Activated CD4-positive, alpha-beta T cell treated with anti-CD3 and anti-CD28 coated beads, Interleukin-2, amount 10 ng/mL, durations not matched to agents 7 days and 5 days (primary cell): ENCODE measurements around the gene CHRNB4. TPM values are rescaled to one million over a fixed set of nuclear protein-coding genes. Genes with fewer than 3 reads are reported as not detected.

Source experiments
- CTCF ChIA-PET: fragments of 350-600 bp; sonication (Branson Sonifier 250); formaldehyde crosslinking; loops from one replicate; lab custom pipeline; 2021; ENCODE audit warnings: antibody characterized with exemption; lab: Charles Lee
- POLR2A ChIA-PET: fragments of 350-600 bp; sonication (Branson Sonifier 250); formaldehyde crosslinking; loops from one replicate; lab custom pipeline; 2021; ENCODE audit warnings: antibody characterized with exemption; lab: Charles Lee
- DNase-seq: peaks from one replicate; pipeline ENCODE4 v3.0.0-alpha.2; 2020
- H3K27ac Mint-ChIP-seq: one replicate; pipeline ENCODE4 v1.8.0; 2021; ENCODE audit warnings: mild to moderate bottlenecking, moderate library complexity, mixed read lengths
- H3K27me3 Mint-ChIP-seq: one replicate; pipeline ENCODE4 v1.8.0; 2021; ENCODE audit warnings: mixed read lengths
- H3K36me3 Mint-ChIP-seq: one replicate; pipeline ENCODE4 v1.8.0; 2021; ENCODE audit warnings: low read depth, mixed read lengths
- H3K4me1 Mint-ChIP-seq: one replicate; pipeline ENCODE4 v1.8.0; 2021; ENCODE audit warnings: mixed read lengths
- H3K4me3 Mint-ChIP-seq: one replicate; pipeline ENCODE4 v1.8.0; 2021; ENCODE audit warnings: mild to moderate bottlenecking, moderate library complexity, mixed read lengths
- H3K9me3 Mint-ChIP-seq: one replicate; pipeline ENCODE4 v1.8.0; 2021; ENCODE audit warnings: mixed read lengths
- total RNA-seq, 2 experiments: library from RNA; stranded (reverse); gene quantifications; one replicate each; pipeline ENCODE4 v1.2.3, GENCODE V29; 2021

Gene CHRNB4
- total RNA-seq, 2 experiments from 2014 or later: not detected

DNA sequence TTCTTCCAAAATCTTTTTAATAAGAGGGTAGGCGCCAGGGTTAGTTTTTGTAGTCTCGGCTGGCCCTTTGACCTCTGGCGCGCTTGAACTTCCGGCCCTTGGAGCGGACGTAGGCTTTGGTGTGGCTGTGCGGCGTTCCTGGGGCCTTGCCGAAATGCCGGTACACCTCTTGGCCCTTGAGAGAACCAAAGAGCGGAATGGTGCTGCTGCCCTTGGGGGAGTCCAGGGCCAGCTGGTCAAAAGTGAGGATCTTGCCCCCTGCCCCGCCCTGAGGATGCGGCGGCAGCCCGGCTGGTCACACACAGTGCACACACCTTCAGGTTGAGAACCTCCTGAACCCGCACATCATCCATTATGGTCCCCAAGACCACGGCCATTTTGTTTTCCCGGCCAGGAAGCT lies 20.0 kb upstream of the CHRNB4 start:
- CTCF ChIA-PET: no interaction called here
- DNase-seq: no peak
- no peaks in the 10 kb centered on the region for H3K9me3 Mint-ChIP-seq
- H3K4me3 Mint-ChIP-seq: no peak overlapping the region
- no peaks in the 10 kb centered on the region for H3K36me3 Mint-ChIP-seq
- peaks cover under 1% of the 10 kb centered on the region for H3K27me3 Mint-ChIP-seq
- no peaks in the 10 kb centered on the region for H3K4me1 Mint-ChIP-seq
- POLR2A ChIA-PET: no interaction called here
- H3K27ac Mint-ChIP-seq: no peak overlapping the region

DNA sequence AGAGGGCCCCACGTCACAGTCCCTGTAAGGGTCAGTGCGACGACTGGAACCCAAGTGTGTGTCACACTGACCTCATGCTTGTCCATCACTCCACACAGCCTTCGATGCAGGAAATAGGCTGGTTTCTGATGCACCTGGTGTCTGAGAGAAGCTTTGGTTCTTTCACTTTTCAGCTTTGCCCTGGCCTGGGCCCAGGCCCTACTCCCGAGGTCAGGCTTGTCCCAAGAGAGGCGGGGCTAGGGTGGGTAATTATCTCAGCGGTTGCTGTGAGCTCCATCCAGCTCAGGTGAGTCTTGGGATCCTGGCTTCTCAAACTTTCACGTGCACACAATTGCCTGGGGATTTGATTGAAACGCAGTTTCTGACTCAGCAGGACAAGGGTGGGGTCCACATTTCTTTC lies 19.6 kb upstream of the CHRNB4 start:
- CTCF ChIA-PET: no interaction called here
- Mint-ChIP-seq H3K9me3 (no peaks in the 10 kb centered on the region), H3K27me3 (no peaks in the 10 kb centered on the region), H3K4me1 (no peaks in the 10 kb centered on the region), H3K4me3 (no peak overlapping the region), H3K36me3 (no peaks in the 10 kb centered on the region), H3K27ac (no peak overlapping the region)
- DNase-seq: no peak
- POLR2A ChIA-PET: no interaction called here

DNA sequence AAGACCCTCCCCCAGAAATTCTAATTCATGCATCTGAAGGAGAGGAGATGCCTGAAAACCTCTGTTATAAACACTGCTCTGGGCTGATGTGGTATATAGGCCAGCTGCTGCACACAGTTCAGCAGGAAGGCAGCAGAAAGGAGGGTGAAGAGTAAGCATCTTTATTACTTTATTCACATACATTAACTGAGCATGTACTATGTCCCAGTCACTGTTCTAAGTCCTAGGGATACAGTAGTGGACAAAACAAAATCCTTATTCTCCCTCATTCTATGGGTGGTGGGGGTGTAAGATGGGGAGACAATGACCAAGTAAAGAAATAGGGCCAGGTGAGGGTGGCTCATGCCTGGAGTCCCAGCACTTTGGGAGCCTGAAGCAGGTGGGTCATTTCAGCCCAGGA lies 17.8 kb upstream of the CHRNB4 start:
- CTCF ChIA-PET: no interaction called here

DNA sequence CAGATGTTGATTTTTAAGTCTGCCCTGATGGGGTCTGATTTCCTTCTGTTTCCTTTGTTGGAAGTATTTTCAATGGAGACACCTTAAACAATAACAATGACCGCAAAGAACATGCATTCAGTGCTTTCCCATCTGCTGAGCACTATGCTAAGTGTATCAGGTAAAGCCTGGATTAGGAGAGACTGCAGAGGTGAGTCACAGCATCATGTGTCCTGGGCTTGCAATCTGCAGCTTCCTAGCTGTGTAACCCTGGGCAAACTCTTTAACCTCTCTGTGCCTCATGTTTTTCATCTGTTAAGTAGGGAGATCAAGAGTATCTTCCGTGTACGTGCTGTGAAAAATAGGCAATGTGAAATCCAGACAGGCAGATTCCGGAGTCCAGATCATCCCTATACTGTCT lies 13.3 kb upstream of the CHRNB4 start:
- no peak for DNase-seq
- Mint-ChIP-seq H3K27me3 (peaks cover 2% of the 10 kb centered on the region), H3K36me3 (no peaks in the 10 kb centered on the region), H3K4me3 (no peak overlapping the region), H3K4me1 (no peaks in the 10 kb centered on the region), H3K9me3 (no peaks in the 10 kb centered on the region), H3K27ac (no peak overlapping the region)
- ChIA-PET CTCF (interaction anchor here (1.0 kb wide), 1 partner anchor 12 kb away, joined by 3 read pairs; no protein-coding TSS in a partner anchor), POLR2A (no interaction called here)

More for the DNA sequence above, 17.8 kb upstream of the CHRNB4 start:
- H3K4me3 Mint-ChIP-seq: no peak overlapping the region
- peaks cover 2% of the 10 kb centered on the region for H3K27me3 Mint-ChIP-seq
- H3K9me3 Mint-ChIP-seq: no peaks in the 10 kb centered on the region
- no peaks in the 10 kb centered on the region for H3K36me3 Mint-ChIP-seq
- POLR2A ChIA-PET: no interaction called here
- H3K4me1 Mint-ChIP-seq: no peaks in the 10 kb centered on the region
- no peak for DNase-seq
- H3K27ac Mint-ChIP-seq: no peak overlapping the region

DNA sequence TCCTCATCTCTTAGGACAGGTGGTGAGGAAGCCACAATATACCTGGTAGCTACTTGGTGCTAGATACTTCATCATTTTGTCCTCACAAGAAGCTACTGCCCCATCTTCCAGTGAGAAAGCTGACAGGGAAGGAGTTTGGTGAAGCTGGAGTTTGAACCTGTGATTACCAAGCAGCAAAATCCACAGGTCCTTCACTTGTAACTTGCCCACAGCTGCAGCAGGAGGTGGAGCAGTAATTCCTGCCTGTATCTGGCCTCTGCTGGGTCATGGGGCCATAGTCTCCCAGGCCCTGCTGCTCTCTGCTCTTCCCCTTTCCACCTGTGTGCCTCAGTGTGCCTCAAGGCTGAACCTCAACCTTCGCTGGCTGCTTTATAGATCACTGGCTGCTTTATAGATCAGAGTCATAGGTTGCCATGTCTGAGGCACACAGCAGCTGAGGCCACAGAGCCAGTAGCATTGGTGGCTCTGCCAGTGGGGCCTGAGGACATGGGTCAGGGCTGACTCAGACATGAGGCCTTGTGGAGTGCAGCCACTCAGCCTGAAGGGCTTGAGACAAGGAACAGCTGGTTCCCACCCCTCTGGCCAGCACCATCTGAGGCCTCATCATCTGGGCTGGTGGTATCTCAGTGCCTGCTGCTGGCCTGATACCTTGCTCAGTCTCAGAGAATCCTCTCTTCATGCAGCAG lies 11.1 kb upstream of the CHRNB4 start:
- Mint-ChIP-seq H3K27me3 (peaks cover 2% of the 10 kb centered on the region), H3K4me1 (no peaks in the 10 kb centered on the region), H3K9me3 (no peaks in the 10 kb centered on the region), H3K36me3 (no peaks in the 10 kb centered on the region), H3K27ac (no peak overlapping the region), H3K4me3 (no peak overlapping the region)
- ChIA-PET POLR2A (no interaction called here), CTCF (interaction anchor here (0.8 kb wide), 1 partner anchor 22 kb away, joined by 3 read pairs; no protein-coding TSS in a partner anchor)
- DNase-seq: no peak

DNA sequence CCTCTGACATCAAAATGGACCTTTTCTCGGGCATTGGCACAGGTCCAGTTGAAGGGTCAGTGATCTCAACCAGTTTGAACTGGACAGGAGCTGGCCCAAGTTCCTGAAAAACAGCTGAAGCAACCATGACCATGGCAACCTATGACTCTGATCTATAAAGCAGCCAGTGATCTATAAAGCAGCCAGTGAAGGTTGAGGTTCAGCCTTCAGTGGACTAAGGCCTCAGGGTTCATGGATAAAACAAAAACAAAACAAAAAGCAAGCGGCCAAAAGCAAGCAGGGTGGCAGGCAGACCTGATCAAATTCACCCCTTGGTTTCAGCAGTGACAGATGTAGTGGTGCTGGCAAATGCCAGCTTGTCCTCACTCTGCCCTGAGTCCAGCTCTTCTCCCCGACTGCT lies 10.0 kb upstream of the CHRNB4 start:
- Mint-ChIP-seq H3K27me3 (peaks cover 2% of the 10 kb centered on the region), H3K27ac (no peak overlapping the region), H3K4me3 (no peak overlapping the region), H3K36me3 (no peaks in the 10 kb centered on the region), H3K4me1 (no peaks in the 10 kb centered on the region), H3K9me3 (no peaks in the 10 kb centered on the region)
- ChIA-PET POLR2A (no interaction called here), CTCF (no interaction called here)
- no peak for DNase-seq

DNA sequence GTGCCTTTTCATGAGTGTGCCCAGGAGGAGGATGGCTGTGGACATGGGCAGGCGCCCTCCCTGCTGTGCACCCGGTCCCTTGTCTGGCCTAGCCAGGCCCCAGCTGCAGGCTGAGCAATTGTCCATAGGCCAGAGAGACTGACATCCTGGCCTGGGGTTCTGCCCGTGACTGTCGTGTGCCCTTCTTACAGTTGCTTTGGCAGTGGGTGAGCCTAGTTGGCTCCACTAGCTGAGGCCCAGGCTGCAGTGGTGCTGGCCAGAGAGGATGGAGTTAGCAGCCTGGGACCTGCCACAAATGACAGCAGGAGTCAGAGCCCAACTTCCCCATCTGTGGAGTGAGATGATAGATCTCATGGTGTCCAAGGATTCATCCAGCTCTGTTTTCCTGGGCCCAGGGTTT lies 9.0 kb upstream of the CHRNB4 start:
- no peak for DNase-seq
- no peaks in the 10 kb centered on the region for H3K9me3 Mint-ChIP-seq

DNA sequence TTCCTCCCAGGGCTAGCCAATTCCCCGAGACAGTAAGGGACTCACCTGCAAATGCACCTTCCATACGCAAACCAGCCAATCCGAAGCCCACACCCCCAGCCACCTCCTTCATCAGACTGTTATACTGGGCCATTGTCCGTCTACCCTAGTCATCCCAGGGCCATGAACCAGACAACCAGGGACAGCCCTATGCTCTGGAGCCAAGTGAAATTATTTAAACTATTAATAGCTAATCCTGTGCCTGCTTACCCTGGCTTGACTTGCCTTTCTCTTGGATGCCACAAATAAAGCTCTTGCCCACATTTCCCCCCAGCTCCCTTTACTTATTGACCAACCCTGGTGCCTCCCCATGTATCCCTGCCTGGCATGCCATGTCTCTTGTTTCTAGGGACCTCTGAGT lies 4.0 kb upstream of the CHRNB4 start:
- no peaks in the 10 kb centered on the region for H3K36me3 Mint-ChIP-seq
- H3K27ac Mint-ChIP-seq: no peak overlapping the region
- no peak overlapping the region for H3K4me3 Mint-ChIP-seq
- H3K27me3 Mint-ChIP-seq: peaks cover 14% of the 10 kb centered on the region
- no peak for DNase-seq
- H3K4me1 Mint-ChIP-seq: peaks cover 13% of the 10 kb centered on the region
- POLR2A ChIA-PET: no interaction called here
- H3K9me3 Mint-ChIP-seq: no peaks in the 10 kb centered on the region
- CTCF ChIA-PET: no interaction called here

More for the DNA sequence above, 9.0 kb upstream of the CHRNB4 start:
- no peak overlapping the region for H3K27ac Mint-ChIP-seq
- H3K36me3 Mint-ChIP-seq: no peaks in the 10 kb centered on the region
- H3K4me3 Mint-ChIP-seq: no peak overlapping the region
- peaks cover 2% of the 10 kb centered on the region for H3K27me3 Mint-ChIP-seq
- CTCF ChIA-PET: no interaction called here
- POLR2A ChIA-PET: no interaction called here
- no peaks in the 10 kb centered on the region for H3K4me1 Mint-ChIP-seq

DNA sequence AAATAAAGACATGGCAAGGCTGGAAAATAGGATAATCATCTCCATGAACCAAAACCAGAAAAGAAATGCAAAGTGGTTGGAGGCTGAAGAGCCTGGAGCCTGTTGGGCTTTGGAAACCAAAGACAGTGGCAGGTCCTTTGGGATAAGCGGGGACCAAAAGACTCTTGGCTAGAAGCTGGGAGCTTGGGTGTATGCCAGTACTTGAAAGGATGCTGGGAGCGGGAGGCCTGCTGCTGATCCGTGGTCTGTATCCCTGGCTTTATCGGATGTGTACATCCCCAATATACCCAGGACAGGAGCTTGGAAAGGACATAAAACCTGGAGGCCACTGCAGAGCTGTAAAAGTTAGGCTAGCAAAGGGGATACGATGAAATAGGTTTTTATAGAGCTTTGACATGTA lies 1.3 kb upstream of the CHRNB4 start:
- no peak overlapping the region for H3K4me3 Mint-ChIP-seq
- H3K36me3 Mint-ChIP-seq: no peaks in the 10 kb centered on the region
- POLR2A ChIA-PET: no interaction called here
- no peaks in the 10 kb centered on the region for H3K9me3 Mint-ChIP-seq
- no peak for DNase-seq
- CTCF ChIA-PET: interaction anchor here (0.7 to 0.8 kb wide), 2 partner anchors 12 to 258 kb away, joined by 3 read pairs; no protein-coding TSS in a partner anchor
- no peak overlapping the region for H3K27ac Mint-ChIP-seq
- H3K4me1 Mint-ChIP-seq: peaks cover 13% of the 10 kb centered on the region
- peaks cover 14% of the 10 kb centered on the region for H3K27me3 Mint-ChIP-seq

DNA sequence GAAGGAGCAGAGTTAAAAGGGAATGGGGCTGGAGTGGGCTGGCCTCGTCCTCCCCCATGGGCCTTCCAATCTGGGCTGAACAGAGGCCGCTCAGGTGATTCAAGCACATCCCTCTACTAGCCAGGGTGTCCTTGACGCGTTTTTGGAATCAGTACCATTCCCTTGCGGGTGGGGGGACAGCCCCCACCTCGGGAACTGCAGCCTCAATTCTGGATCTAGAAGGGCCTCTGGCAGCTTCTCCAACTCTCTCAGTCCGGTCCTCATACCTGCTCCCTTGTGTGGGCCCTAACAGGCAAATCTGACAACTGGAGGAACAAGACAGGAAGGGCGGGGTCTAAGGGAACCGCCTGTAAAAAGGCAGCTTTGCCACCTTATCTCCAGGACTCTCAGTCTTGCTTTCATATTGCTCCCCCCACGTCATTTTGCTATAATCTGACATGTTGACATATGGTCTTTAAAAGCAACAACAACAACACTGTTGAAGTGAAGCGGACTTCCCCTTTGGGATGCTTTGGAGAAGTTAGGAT lies 802 bp upstream of the CHRNB4 start:
- ChIA-PET POLR2A (no interaction called here), CTCF (interaction anchor here (0.5 to 1.2 kb wide), 2 partner anchors 27 to 62 kb away, joined by 3 read pairs; no protein-coding TSS in a partner anchor)
- H3K27ac Mint-ChIP-seq: no peak overlapping the region
- no peaks in the 10 kb centered on the region for H3K9me3 Mint-ChIP-seq
- DNase-seq: no peak
- H3K27me3 Mint-ChIP-seq: peaks cover 14% of the 10 kb centered on the region
- peak overlapping the region; percentile 53 for H3K4me3 Mint-ChIP-seq
- H3K4me1 Mint-ChIP-seq: peaks cover 13% of the 10 kb centered on the region
- H3K36me3 Mint-ChIP-seq: no peaks in the 10 kb centered on the region

DNA sequence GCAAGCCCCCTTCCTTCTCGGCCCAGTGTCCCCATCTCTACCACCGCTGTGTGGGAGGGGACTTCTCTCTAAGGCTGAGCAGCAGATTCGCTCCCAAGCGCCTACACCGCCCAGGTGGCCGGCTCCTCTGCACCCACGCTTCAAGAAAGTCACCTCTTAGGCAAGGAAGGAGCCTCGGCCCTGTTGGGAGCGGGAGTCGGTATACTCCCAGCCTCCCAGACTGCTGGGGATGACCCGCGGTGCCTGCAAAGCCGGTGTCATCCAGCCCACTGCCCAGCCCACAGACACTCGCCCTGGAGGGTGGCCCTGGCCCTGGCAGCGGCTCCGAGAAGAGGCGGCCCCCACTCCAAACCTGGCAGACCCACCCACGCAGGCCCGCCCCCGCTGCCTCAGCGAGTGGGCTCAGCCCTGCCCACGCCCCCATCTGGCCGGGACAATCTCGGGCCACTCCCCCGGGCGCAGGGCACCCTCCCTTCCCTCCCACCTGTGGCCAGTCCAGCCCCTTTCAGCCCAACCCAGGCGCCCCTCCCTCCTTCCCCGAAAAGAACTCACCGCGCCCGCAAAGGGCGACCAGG lies 396 bp downstream of the CHRNB4 start:
- Mint-ChIP-seq H3K27me3 (peaks cover 14% of the 10 kb centered on the region), H3K4me3 (peak overlapping the region; percentile 47), H3K4me1 (peaks cover 13% of the 10 kb centered on the region), H3K27ac (no peak overlapping the region), H3K36me3 (no peaks in the 10 kb centered on the region), H3K9me3 (no peaks in the 10 kb centered on the region)
- ChIA-PET CTCF (interaction anchor here (0.6 to 1.2 kb wide), 3 partner anchors 26 to 99 kb away, joined by 3 read pairs; no protein-coding TSS in a partner anchor), POLR2A (no interaction called here)
- no peak for DNase-seq

DNA sequence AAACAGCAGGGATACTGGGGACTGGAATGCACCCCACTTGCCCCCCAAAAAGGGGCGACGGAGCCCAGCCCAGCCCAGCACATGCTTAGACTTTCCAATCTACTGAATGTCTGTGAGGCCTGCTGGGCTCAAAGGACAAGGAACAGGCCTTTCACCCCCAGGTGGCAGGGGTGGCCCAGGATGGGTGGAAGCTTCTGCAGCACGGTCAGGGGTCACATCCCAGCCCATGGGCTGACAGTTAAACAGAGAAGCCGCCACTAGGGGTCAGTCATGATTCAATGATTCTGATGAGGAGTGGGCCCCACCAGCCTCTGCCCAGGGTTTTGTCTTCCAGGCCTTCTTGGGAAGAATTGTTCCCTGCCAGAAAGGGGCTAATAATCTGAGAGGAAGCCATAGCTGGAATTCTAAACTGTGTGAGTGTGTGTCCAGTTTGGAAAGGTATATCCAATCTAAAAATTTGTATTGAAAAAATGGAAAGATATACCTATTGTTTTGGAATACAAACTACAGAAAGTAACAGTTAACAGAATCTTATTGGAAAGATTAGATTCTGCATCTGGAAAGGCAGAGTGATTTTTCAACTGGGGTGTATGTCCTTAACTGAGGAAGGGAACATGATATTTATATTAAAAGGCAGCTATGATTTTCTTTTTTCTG lies 2.2 kb downstream of the CHRNB4 start:
- POLR2A ChIA-PET: no interaction called here
- Mint-ChIP-seq H3K27ac (no peak overlapping the region), H3K36me3 (no peaks in the 10 kb centered on the region), H3K4me3 (no peak overlapping the region), H3K9me3 (no peaks in the 10 kb centered on the region), H3K27me3 (peaks cover 14% of the 10 kb centered on the region), H3K4me1 (peaks cover 13% of the 10 kb centered on the region)
- DNase-seq: peak; percentile 58
- CTCF ChIA-PET: interaction anchor here (1.0 to 1.3 kb wide), 3 partner anchors 11 to 96 kb away, joined by 3 to 6 read pairs (median 5); no protein-coding TSS in a partner anchor
